Left ventricle myocardium inferior (tissue), 1 donor: ENCODE data around the gene DPF3. TPM values are rescaled to one million over a fixed set of nuclear protein-coding genes. Genes with fewer than 3 reads are reported as not detected.

Source experiments
- DNase-seq: peaks from one replicate; pipeline ENCODE4 v3.0.0-alpha.2; 2020
- H3K27ac ChIP-seq: fragments of 200-600 bp; replicated peaks from 2 replicates; pipeline ENCODE4 v1.8.0; 2021
- H3K27me3 ChIP-seq: fragments of 200-600 bp; 2 replicates; pipeline ENCODE4 v1.8.0; 2021; ENCODE audit warnings: low read depth
- H3K36me3 ChIP-seq: fragments of 200-600 bp; 2 replicates; pipeline ENCODE4 v1.8.0; 2021
- H3K4me1 ChIP-seq: fragments of 200-600 bp; 2 replicates; pipeline ENCODE4 v1.8.0; 2021
- H3K4me3 ChIP-seq: fragments of 200-600 bp; 2 replicates; pipeline ENCODE4 v1.8.0; 2021; ENCODE audit warnings: mild to moderate bottlenecking, moderate library complexity
- H3K9me3 ChIP-seq: fragments of 200-600 bp; replicated peaks from 2 replicates; pipeline ENCODE4 v1.8.0; 2021
- intact Hi-C: fragments of 100-400 bp; cut with micrococcal nuclease; formaldehyde crosslinking; loops from one replicate; pipeline ENCODE4 v1.11.0; 2022
- total RNA-seq: library from RNA; stranded (reverse); fragmentation: NEBNext Ultra II Directional; extraction: Animal tissue kit (Norgen Biotek cat#: 25700); gene quantifications from one replicate; pipeline ENCODE4 v1.2.1, GENCODE V29; 2021
- TF ChIP-seq, protein P1 (sequence below): fragments of 200-600 bp; IDR thresholded peaks from 2 replicates; pipeline ENCODE4 v1.8.0; 2021; ENCODE audit warnings: antibody characterized with exemption, mild to moderate bottlenecking, borderline replicate concordance
- donor health status: DM: no; HTN: yes; CAD: no; lungs with severe emphysema.

DPF3 gene
- total RNA-seq, 1 donor from 2014 or later = 37.7 TPM

DNA sequence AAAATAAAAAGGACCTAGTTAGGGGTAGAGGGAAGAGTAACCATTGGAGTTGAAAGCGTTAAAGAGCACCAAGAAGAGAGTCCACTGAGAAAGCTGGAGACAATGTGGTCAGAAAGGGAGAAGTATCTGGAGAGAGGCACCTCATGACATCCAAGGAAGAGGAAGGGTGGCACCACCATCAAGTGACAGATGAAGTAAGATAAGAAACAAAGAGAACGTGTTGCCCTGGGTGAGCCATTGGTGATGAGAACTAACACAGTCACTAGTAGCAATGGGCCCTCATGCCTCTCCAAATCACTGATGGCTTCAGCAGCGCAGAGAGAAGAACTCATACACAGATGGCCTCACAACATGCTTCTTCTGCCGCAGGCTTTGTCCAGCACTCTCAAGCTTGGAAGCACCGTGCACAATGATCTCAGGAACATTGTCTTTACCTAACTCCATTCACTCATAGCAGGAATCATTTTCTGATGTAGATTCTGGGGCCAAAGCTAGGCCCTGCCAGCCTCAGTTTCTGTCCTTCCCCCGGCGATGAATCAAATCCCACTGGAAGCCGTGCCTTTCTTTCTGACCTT lies 252.9 kb downstream of the DPF3 start:
- no peak for DNase-seq
- no peak overlapping the region for H3K4me3 ChIP-seq
- peaks cover 18% of the 10 kb centered on the region for H3K9me3 ChIP-seq
- no peaks in the 10 kb centered on the region for H3K27me3 ChIP-seq
- TF ChIP-seq, protein P1, sequence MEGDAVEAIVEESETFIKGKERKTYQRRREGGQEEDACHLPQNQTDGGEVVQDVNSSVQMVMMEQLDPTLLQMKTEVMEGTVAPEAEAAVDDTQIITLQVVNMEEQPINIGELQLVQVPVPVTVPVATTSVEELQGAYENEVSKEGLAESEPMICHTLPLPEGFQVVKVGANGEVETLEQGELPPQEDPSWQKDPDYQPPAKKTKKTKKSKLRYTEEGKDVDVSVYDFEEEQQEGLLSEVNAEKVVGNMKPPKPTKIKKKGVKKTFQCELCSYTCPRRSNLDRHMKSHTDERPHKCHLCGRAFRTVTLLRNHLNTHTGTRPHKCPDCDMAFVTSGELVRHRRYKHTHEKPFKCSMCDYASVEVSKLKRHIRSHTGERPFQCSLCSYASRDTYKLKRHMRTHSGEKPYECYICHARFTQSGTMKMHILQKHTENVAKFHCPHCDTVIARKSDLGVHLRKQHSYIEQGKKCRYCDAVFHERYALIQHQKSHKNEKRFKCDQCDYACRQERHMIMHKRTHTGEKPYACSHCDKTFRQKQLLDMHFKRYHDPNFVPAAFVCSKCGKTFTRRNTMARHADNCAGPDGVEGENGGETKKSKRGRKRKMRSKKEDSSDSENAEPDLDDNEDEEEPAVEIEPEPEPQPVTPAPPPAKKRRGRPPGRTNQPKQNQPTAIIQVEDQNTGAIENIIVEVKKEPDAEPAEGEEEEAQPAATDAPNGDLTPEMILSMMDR = no peak
- H3K36me3 ChIP-seq = no peaks in the 10 kb centered on the region
- H3K27ac ChIP-seq = no peak overlapping the region
- intact Hi-C loops = no loop called here
- H3K4me1 ChIP-seq = peaks cover 15% of the 10 kb centered on the region

DNA sequence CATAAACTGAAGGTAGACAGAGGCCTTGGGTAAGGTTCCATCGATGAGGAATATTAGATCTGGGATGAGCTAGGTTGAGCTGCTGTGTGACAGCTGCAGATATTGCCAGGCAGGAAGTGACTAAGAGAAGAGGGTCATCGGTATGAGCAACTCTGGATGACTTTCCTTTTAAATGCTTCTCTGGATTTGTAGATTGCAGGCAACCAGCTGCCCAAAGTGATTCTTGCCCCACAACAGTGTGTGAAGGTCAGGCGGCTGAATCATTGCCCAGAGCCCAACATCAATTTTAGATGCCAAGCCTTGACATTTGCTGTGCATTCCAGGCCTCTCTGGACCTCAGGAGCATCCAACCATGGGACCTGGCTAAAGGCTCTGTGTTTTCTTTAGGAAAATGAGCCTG lies 255.9 kb downstream of the DPF3 start:
- Histone ChIP-seq H3K36me3 (no peaks in the 10 kb centered on the region), H3K27me3 (no peaks in the 10 kb centered on the region), H3K4me3 (no peak overlapping the region), H3K27ac (no peak overlapping the region), H3K4me1 (peaks cover 23% of the 10 kb centered on the region), H3K9me3 (peaks cover 18% of the 10 kb centered on the region)
- DNase-seq = no peak
- TF ChIP-seq, protein P1 = no peak
- intact Hi-C loops = no loop called here

DNA sequence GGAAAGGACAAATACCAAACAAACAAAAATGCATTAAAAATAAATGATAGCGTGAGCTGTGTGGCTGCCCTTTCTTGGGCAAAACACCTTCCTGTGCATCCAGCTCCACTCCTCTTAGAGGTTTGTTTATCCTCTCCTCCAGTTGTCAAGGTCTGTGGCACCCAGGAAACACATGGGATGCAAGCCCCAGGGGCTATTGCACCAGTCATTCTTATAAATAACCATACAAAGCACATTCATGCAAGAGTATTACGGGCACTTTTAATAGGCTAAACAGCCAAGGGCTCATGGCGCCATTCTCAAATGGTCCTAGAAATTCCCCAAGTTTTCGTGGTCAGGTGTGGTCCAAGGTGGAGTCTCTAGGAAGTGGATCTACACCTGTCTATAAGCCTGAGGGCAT lies 257.0 kb downstream of the DPF3 start:
- Histone ChIP-seq H3K4me1 (peaks cover 20% of the 10 kb centered on the region), H3K36me3 (no peaks in the 10 kb centered on the region), H3K27ac (no peak overlapping the region), H3K27me3 (no peaks in the 10 kb centered on the region), H3K4me3 (no peak overlapping the region), H3K9me3 (peaks cover 14% of the 10 kb centered on the region)
- no peak for DNase-seq
- TF ChIP-seq, protein P1 = no peak
- intact Hi-C loops = no loop called here

DNA sequence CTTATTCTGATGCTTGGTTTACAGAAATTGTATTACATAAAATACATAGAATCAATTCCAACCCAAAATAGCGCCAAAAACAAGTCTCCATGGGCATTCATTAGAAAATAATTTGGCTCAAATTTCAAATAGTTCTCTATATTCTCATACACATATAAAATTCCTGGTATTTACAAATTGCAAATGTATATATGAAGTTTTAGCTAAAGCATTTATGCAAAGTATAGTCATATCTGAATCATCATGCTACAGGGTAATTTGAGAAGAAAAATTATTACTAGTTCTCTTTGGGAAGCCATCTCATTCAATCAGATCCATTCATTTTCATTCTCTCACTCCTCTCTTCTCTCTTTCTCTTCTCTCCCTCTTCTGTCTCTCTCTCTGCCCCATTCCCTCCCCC lies 257.8 kb downstream of the DPF3 start:
- TF ChIP-seq, protein P1 = no peak
- peaks cover 14% of the 10 kb centered on the region for H3K9me3 ChIP-seq
- intact Hi-C loops = no loop called here
- H3K4me1 ChIP-seq = peaks cover 20% of the 10 kb centered on the region
- no peak overlapping the region for H3K27ac ChIP-seq
- no peaks in the 10 kb centered on the region for H3K27me3 ChIP-seq
- DNase-seq = no peak
- no peak overlapping the region for H3K4me3 ChIP-seq
- H3K36me3 ChIP-seq = no peaks in the 10 kb centered on the region

DNA sequence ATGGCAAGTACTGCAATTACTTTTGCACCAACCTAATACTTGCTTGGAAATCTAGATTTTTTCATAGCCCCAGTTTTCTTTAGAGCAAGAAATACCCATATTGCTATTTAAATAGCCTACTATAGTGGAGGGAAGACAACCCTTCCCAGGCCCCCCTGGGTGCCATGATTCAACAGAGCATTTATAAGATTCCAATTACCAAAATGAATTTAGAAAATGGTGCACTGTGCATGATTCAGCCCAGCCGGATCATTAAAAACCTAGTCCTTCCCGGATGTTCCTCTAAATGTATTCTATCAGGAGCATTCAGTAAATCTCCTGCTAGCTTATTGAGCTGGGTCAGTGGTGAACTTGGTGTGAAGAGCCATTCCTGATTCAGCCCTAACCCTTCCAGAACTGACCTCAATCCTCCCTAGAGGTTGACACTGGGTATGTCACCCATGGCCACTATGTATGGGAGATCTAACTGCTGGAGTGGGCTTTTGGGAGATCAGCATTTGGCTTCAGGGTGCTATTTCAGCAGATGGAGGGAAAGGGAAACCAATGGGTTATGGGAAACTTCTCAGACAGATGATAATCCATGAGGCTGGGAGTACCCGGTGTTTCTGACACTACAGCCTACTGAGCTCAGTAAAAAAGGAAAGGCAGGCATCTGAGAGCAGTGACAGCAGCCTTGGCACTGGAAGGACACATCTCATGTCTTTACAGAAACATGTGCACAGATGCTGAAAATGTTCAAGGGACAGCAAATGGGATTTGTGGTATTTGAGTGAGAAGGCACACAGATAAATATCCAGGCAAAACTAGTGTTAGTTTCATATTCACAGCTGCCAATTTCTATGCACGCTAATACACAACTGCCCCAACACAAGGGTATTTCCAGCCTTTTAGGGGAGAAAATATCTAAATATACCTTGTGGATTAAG lies 258.9 kb downstream of the DPF3 start:
- Histone ChIP-seq H3K27ac (no peak overlapping the region), H3K36me3 (no peaks in the 10 kb centered on the region), H3K27me3 (no peaks in the 10 kb centered on the region), H3K9me3 (peaks cover 14% of the 10 kb centered on the region), H3K4me1 (peaks cover 20% of the 10 kb centered on the region), H3K4me3 (no peak overlapping the region)
- intact Hi-C loops = no loop called here
- TF ChIP-seq, protein P1 = no peak
- no peak for DNase-seq
